HFFc6 (cell line): ENCODE measurements around the gene RNF169. TPM values are rescaled to one million over a fixed set of nuclear protein-coding genes. Genes with fewer than 3 reads are reported as not detected.
A peak's percentile ranks its signal among the peaks of the same experiment; 100 is the strongest.
"Not testable (repeated sequence)": the region's sequence is repeated elsewhere in the genome, so short reads cannot be mapped to it uniquely, and the experiment has no call there.

Source experiments
- DNase-seq: peaks from one replicate; pipeline ENCODE4 v3.0.0-alpha.2; 2018
- H3K27ac Mint-ChIP-seq: 2 replicates; pipeline ENCODE4 v1.8.0; 2020; ENCODE audit warnings: mild to moderate bottlenecking, mixed read lengths
- H3K27me3 Mint-ChIP-seq: 2 replicates; pipeline ENCODE4 v1.8.0; 2021; ENCODE audit warnings: mild to moderate bottlenecking, moderate library complexity, mixed read lengths; ENCODE audit not compliant: insufficient read depth
- H3K36me3 Mint-ChIP-seq: 2 replicates; pipeline ENCODE4 v1.8.0; 2021; ENCODE audit warnings: low read depth, mixed read lengths
- H3K4me1 Mint-ChIP-seq: 2 replicates; pipeline ENCODE4 v1.8.0; 2020; ENCODE audit warnings: low read depth, mixed read lengths
- H3K4me3 Mint-ChIP-seq: 2 replicates; pipeline ENCODE4 v1.8.0; 2020; ENCODE audit warnings: mild to moderate bottlenecking, moderate library complexity, mixed read lengths
- H3K9me3 Mint-ChIP-seq: 2 replicates; pipeline ENCODE4 v1.8.0; 2020; ENCODE audit warnings: mild to moderate bottlenecking, mixed read lengths
- CTCF ChIP-seq: fragments of 200-600 bp; sonication (generic); IDR thresholded peaks from 2 replicates; pipeline ENCODE4 v1.5.0; 2021; ENCODE audit warnings: antibody characterized with exemption, mild to moderate bottlenecking
- total RNA-seq, 6 experiments: library from RNA; stranded (reverse); fragmentation: NEBNext Ultra II Directional; extraction: Animal tissue kit (Norgen Biotek cat#: 25700); gene quantifications; 2 replicates in 1 of 6; 3 replicates in 5 of 6; pipeline ENCODE4 v1.2.3, GENCODE V29; 2021

RNF169 gene
- total RNA-seq, 6 experiments from 2014 or later: 10.9 to 12.9 (median 12.2) TPM

DNA sequence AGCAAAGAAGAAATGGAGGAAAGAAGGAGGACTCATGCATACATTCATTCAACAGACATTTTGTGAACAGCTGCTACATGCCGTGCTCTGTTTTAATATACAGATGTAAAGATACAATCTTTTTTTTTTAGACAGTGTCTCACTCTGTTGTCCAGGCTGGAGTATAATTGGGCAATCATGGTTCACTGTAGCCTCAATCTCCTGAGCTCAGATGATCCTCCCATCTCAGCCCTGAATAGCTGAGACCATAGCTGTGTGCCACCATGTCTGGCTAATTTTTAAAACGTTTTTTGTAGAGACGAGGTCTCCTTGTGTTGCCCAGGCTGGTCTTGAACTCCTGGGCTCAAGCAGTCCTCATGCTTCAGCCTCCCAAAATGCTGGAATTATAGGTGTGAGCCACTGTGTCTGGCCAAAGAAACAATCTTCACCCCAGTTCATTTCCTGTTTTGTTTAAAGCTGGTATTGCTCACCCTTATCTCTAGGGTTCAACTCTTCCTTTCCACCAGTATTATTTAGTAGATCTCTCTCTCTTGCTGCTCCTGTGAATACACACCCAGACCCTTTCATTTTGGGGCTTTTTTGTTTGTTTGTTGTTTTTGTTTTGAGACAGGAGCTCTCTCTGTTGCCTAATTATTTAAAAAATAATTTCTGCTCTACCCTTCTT is 69.8 kb downstream of the RNF169 start:
- Mint-ChIP-seq H3K4me3 (no peak overlapping the region), H3K9me3 (peaks cover 2% of the 10 kb centered on the region), H3K36me3 (peaks cover 43% of the 10 kb centered on the region), H3K4me1 (peaks cover 62% of the 10 kb centered on the region), H3K27ac (peak overlapping the region; percentile 47), H3K27me3 (peaks cover 2% of the 10 kb centered on the region; the same call in 1 of the 2 replicates)
- DNase-seq: no peak
- no peak for TF ChIP-seq CTCF

GRCh38 chr11:74819400-74819799 is 70.8 kb downstream of the RNF169 start:
- Mint-ChIP-seq H3K4me1 (peaks cover 65% of the 10 kb centered on the region), H3K36me3 (peaks cover 53% of the 10 kb centered on the region), H3K4me3 (peak overlapping the region; percentile 9; the same call in 1 of the 2 replicates), H3K27me3 (peaks cover 2% of the 10 kb centered on the region; the same call in 1 of the 2 replicates), H3K27ac (peak overlapping the region; percentile 87), H3K9me3 (peaks cover 12% of the 10 kb centered on the region)
- peak; percentile 22 for DNase-seq
- no peak for TF ChIP-seq CTCF

DNA sequence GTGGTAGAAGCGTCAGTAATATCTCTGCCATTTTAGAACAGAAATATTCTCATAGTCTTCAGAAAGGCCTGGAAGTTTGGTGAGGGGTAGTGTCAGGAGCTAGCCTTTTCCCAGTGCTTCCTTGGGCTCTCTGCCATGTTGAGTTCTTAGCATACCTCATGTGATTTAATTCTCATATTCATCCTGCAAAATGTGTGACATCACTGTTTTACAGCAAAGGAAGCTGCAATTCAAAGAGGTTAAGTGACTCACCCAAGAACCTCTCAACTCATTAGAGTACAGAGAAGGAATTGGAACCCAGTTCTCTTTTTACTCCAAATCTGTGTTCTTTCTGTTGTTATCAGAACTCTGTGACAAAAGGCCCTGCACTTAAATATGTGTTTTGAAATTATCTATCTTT is 72.1 kb downstream of the RNF169 start:
- Mint-ChIP-seq H3K27ac (peak overlapping the region; percentile 87), H3K27me3 (peaks cover 2% of the 10 kb centered on the region), H3K4me3 (no peak overlapping the region), H3K4me1 (peaks cover 65% of the 10 kb centered on the region), H3K9me3 (peaks cover 24% of the 10 kb centered on the region), H3K36me3 (peaks cover 62% of the 10 kb centered on the region)
- no peak for TF ChIP-seq CTCF
- DNase-seq: peak; percentile 89

GRCh38 chr11:74822170-74822569 is 73.5 kb downstream of the RNF169 start:
- H3K4me3 Mint-ChIP-seq: 0 out of 2 replicates have a peak overlapping the region, but pooled peaks have one; percentile 24
- TF ChIP-seq CTCF: no peak
- peaks cover 36% of the 10 kb centered on the region for H3K9me3 Mint-ChIP-seq
- H3K36me3 Mint-ChIP-seq: peaks cover 64% of the 10 kb centered on the region
- H3K27me3 Mint-ChIP-seq: peaks cover 2% of the 10 kb centered on the region
- peaks cover 65% of the 10 kb centered on the region for H3K4me1 Mint-ChIP-seq
- peak; percentile 34 for DNase-seq
- peak overlapping the region; percentile 66 for H3K27ac Mint-ChIP-seq

GRCh38 chr11:74824285-74824982 is 75.8 kb downstream of the RNF169 start:
- no peak for DNase-seq
- Mint-ChIP-seq H3K27me3 (no peaks in the 10 kb centered on the region; the same call in 1 of the 2 replicates), H3K9me3 (peaks cover 40% of the 10 kb centered on the region), H3K27ac (no peak overlapping the region), H3K4me3 (no peak overlapping the region), H3K4me1 (peaks cover 42% of the 10 kb centered on the region), H3K36me3 (peaks cover 62% of the 10 kb centered on the region)
- TF ChIP-seq CTCF: no peak

- peaks cover 71% of the 10 kb centered on the region for H3K36me3 Mint-ChIP-seq
Observed at GRCh38 chr11:74825596-74825995, 76.9 kb downstream of the RNF169 start.

More at GRCh38 chr11:74825596-74825995, 76.9 kb downstream of the RNF169 start:
- not testable (repeated sequence) for DNase-seq, H3K27ac Mint-ChIP-seq, H3K4me3 Mint-ChIP-seq, H3K27me3 Mint-ChIP-seq
- peaks cover 40% of the 10 kb centered on the region for H3K9me3 Mint-ChIP-seq
- H3K4me1 Mint-ChIP-seq: peaks cover 30% of the 10 kb centered on the region
